Brain microvascular endothelial cell (primary cell): ENCODE measurements around the gene ANKRD55.

ENCODE experiments used
- DNase-seq: peaks from one replicate; pipeline ENCODE4 v3.0.0-alpha.2; 2020
- H3K27ac ChIP-seq: fragments of 250-450 bp; sonication (Bioruptor Pico); 2 replicates; pipeline ENCODE4 v1.5.1; 2020; ENCODE audit warnings: mild to moderate bottlenecking, moderate library complexity
- H3K27me3 ChIP-seq: fragments of 250-450 bp; sonication (Bioruptor Pico); replicated peaks from 2 replicates; pipeline ENCODE4 v1.5.1; 2020; ENCODE audit warnings: mild to moderate bottlenecking
- H3K36me3 ChIP-seq: fragments of 250-450 bp; sonication (Bioruptor Pico); replicated peaks from 2 replicates; pipeline ENCODE4 v1.5.1; 2020; ENCODE audit warnings: mild to moderate bottlenecking
- H3K4me3 ChIP-seq: 2 replicates; pipeline ENCODE4 v1.5.1; 2011; ENCODE audit warnings: low read depth, mild to moderate bottlenecking, control low read depth, low read length, moderate library complexity
- in situ Hi-C: cut with HindIII; loops from 2 replicates; pipeline ENCODE4 v1.10.0; 2017; ENCODE audit warnings: low sequenced_read_pairs, low pct_ligation_motif_present
- TF ChIP-seq, protein P1 (sequence below): IDR thresholded peaks from 2 replicates; pipeline ENCODE4 v1.5.1; 2011; ENCODE audit warnings: low read depth, mild to moderate bottlenecking, moderate library complexity, low read length, control low read depth, inconsistent platforms; ENCODE audit errors: missing control alignments

ANKRD55 gene

DNA sequence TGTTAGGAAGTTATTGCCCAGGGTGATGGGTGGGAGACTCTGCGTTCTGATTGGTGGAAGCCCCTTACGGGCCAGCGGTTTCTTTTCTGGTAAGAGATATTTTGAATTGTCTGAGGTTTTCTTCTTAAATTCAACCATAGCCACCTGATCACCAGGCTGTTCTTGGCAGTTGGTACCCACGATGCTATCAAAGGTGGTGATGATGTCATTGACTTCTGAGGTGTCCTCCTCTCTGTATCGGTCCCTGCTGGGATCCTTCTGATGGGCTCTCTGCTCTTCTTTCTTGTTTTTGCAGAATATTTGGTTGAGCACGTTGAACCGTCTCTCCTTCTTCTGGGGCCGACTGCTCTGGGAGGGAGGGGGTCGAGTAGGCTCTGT, 121.7 kb downstream of the ANKRD55 start:
- Histone ChIP-seq H3K27me3 (no peaks in the 10 kb centered on the region), H3K27ac (no peak overlapping the region), H3K4me3 (no peak overlapping the region), H3K36me3 (no peaks in the 10 kb centered on the region)
- in situ Hi-C loops, result no loop called here
- DNase-seq, result no peak
- TF ChIP-seq, protein P1, sequence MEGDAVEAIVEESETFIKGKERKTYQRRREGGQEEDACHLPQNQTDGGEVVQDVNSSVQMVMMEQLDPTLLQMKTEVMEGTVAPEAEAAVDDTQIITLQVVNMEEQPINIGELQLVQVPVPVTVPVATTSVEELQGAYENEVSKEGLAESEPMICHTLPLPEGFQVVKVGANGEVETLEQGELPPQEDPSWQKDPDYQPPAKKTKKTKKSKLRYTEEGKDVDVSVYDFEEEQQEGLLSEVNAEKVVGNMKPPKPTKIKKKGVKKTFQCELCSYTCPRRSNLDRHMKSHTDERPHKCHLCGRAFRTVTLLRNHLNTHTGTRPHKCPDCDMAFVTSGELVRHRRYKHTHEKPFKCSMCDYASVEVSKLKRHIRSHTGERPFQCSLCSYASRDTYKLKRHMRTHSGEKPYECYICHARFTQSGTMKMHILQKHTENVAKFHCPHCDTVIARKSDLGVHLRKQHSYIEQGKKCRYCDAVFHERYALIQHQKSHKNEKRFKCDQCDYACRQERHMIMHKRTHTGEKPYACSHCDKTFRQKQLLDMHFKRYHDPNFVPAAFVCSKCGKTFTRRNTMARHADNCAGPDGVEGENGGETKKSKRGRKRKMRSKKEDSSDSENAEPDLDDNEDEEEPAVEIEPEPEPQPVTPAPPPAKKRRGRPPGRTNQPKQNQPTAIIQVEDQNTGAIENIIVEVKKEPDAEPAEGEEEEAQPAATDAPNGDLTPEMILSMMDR, result no peak

DNA sequence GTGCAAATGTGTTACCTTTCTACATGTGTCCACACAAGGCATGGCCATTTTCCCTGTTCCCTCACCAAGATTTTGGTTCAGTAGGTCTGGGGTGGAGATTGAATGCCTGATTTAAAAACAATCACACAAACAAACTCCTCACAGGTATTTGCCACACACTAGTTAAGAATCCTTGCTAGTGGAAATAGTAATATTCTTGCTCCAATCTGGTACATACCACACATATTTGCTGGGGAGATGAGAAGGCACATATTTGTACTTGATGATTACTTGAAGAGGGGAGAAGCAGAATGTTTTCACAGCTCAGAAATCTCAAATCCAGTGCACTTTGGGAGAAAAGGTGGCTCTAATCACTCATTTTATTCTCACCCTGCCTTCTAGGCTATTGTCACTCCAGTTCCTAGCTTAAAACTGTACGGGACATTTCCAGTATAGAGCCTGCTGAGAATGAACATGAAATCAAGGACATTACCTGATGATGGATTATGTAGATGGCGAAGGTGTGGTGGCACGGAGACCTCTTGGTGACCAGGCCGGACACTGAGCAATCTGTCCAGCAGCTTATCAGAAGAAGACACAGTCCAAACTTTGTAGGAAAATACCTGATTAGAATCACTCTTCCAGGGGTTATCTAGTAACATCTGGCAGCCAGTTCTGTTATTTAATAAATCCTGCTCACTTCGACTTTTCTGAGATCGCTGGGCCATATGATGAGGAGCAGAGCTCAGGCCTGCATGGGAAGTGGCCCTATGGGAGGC, 122.3 kb downstream of the ANKRD55 start:
- in situ Hi-C loops, result no loop called here
- H3K27ac ChIP-seq, result no peak overlapping the region
- no peaks in the 10 kb centered on the region for H3K36me3 ChIP-seq
- H3K4me3 ChIP-seq, result no peak overlapping the region
- H3K27me3 ChIP-seq, result no peaks in the 10 kb centered on the region
- TF ChIP-seq, protein P1, result no peak
- DNase-seq, result peak; percentile 18

DNA sequence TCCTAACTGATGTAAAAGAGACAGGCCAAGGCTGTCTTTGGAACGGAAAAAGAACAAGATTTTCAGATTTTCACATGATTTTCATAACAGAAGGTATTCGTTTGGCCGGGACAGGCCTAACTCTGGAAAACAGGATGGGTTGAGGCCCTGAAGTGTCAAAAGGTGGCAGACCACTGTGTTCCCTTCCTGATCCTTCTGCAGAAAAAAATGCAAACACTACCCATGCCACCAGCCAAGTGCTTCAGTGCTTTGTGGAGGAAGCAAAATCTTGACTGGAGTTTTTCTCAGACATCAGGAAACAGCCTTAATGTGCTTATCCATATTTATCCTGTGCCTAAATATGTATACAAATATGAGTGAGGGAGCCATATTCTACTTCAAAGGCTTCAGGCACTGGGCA, 124.9 kb downstream of the ANKRD55 start:
- no peak for DNase-seq
- no peak overlapping the region for H3K27ac ChIP-seq
- in situ Hi-C loops, result no loop called here
- H3K4me3 ChIP-seq, result no peak overlapping the region
- TF ChIP-seq, protein P1, result no peak
- H3K27me3 ChIP-seq, result no peaks in the 10 kb centered on the region
- H3K36me3 ChIP-seq, result no peaks in the 10 kb centered on the region

DNA sequence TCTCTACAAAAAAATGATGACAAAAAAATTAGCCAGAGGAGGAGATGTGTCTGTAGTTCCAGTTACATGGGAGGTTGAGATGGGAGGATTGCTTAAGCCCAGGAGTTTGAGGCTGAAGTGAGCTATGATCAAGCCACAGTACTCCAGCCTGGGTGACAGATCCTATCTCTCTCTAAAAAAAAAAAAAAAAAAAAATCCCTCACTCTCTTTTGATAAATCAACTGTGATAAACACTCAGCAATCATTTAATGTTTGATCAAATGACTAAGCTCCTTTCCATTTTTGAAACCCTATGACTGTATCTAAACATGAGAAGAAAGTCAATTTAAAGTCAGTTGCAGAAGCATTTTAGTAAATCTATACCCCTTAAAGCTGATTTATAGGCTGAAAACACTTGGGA, 126.3 kb downstream of the ANKRD55 start:
- Histone ChIP-seq H3K4me3 (no peak overlapping the region), H3K27ac (no peak overlapping the region), H3K27me3 (no peaks in the 10 kb centered on the region), H3K36me3 (no peaks in the 10 kb centered on the region)
- no peak for DNase-seq
- TF ChIP-seq, protein P1, result no peak
- in situ Hi-C loops, result no loop called here

DNA sequence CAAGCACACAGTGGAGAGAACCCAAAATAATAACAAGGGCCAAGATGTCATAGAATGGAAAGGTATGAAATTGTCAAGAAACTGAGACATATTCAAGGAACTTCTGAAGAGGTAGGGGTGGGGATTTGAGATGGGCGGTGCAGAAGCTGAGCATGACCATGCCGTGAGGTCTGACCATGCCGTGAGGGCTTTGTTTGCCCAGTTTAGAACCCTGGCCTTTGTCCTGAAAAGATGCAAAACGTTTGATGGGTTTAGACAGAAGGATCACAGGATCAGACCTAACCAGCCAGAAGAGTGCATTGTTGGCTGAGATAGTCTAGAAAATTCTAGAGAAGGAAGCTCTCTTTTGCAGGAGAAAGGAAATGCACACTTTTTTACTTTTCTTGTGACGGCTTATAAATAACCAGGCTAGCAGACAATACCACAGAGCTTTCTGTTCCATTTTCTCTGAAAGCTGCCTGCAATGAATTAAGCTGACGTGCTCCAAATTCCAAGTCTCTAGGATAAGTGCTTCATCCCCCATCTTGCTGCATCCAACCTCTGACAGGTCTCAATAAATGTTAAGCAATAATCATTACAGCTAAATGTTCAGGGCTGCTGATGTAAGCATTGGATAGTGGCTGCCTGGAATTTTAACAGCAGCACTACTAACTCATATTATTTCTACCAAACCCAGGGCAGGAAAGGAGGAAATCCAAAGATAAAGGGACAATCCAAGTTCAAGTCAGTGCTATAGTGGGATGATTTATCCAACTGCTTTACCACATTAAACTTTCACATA, 127.4 kb downstream of the ANKRD55 start:
- H3K27ac ChIP-seq, result no peak overlapping the region
- no peak for DNase-seq
- TF ChIP-seq, protein P1, result no peak
- H3K36me3 ChIP-seq, result no peaks in the 10 kb centered on the region
- in situ Hi-C loops, result no loop called here
- H3K27me3 ChIP-seq, result no peaks in the 10 kb centered on the region
- H3K4me3 ChIP-seq, result no peak overlapping the region
